Upper lobe of right lung (tissue), 1 donor: ENCODE results near the gene BCAN. TPM values are rescaled to one million over a fixed set of nuclear protein-coding genes. Genes with fewer than 3 reads are reported as not detected.

ENCODE experiments used
- ATAC-seq: fragments of 200-7000 bp; cut with Tn5 transposase; one replicate; pipeline ENCODE4 v1.9.1; 2020; ENCODE audit warnings: mild to moderate bottlenecking, moderate library complexity
- DNase-seq: peaks from one replicate; pipeline ENCODE4 v3.0.0-alpha.2; 2020
- H3K27ac ChIP-seq: fragments of 200-600 bp; one replicate; pipeline ENCODE4 v1.8.0; 2022
- H3K27me3 ChIP-seq: fragments of 200-600 bp; one replicate; pipeline ENCODE4 v1.8.0; 2022; ENCODE audit warnings: mild to moderate bottlenecking
- H3K36me3 ChIP-seq: fragments of 200-600 bp; one replicate; pipeline ENCODE4 v1.8.0; 2022
- H3K4me1 ChIP-seq: fragments of 200-600 bp; one replicate; pipeline ENCODE4 v1.8.0; 2022
- H3K4me3 ChIP-seq: fragments of 200-600 bp; one replicate; pipeline ENCODE4 v1.8.0; 2022; ENCODE audit warnings: mild to moderate bottlenecking
- H3K9me3 ChIP-seq: fragments of 200-600 bp; one replicate; pipeline ENCODE4 v1.8.0; 2022
- CTCF ChIP-seq: fragments of 200-600 bp; IDR thresholded peaks from one replicate; pipeline ENCODE4 v1.8.0; 2022; ENCODE audit warnings: antibody characterized with exemption
- intact Hi-C: fragments of 100-400 bp; cut with DNase I; formaldehyde crosslinking; loops from one replicate; pipeline ENCODE4 v1.11.0; 2022
- total RNA-seq: library from RNA; stranded (reverse); fragmentation: NEBNext Ultra II Directional; extraction: Animal tissue kit (Norgen Biotek cat#: 25700); gene quantifications from one replicate; pipeline ENCODE4 v1.2.1, GENCODE V29; 2021
- donor health status: DM: no; HTN: yes; CAD: no; lungs with severe emphysema.

BCAN gene
- total RNA-seq, 1 donor from 2014 or later, result not detected

GRCh38 chr1:156705321-156705917 is 63.5 kb downstream of the BCAN start, which contains the start of gene CRABP2:
CRABP2 (minus strand) TSS chr1:156705583; CDS start chr1:156705446, 137 bp downstream.
- Histone ChIP-seq H3K27me3 (peaks cover 48% of the 10 kb centered on the region), H3K27ac (peak within 1 kb of the TSS; percentile 44), H3K36me3 (no peaks in the 10 kb centered on the region), H3K4me3 (peak within 1 kb of the TSS; percentile 48), H3K9me3 (no peaks in the 10 kb centered on the region), H3K4me1 (peaks cover 27% of the 10 kb centered on the region)
- peak; percentile 2 for ATAC-seq
- intact Hi-C loops, result no loop called here
- DNase-seq, result no peak
- TF ChIP-seq CTCF, result no peak

DNA sequence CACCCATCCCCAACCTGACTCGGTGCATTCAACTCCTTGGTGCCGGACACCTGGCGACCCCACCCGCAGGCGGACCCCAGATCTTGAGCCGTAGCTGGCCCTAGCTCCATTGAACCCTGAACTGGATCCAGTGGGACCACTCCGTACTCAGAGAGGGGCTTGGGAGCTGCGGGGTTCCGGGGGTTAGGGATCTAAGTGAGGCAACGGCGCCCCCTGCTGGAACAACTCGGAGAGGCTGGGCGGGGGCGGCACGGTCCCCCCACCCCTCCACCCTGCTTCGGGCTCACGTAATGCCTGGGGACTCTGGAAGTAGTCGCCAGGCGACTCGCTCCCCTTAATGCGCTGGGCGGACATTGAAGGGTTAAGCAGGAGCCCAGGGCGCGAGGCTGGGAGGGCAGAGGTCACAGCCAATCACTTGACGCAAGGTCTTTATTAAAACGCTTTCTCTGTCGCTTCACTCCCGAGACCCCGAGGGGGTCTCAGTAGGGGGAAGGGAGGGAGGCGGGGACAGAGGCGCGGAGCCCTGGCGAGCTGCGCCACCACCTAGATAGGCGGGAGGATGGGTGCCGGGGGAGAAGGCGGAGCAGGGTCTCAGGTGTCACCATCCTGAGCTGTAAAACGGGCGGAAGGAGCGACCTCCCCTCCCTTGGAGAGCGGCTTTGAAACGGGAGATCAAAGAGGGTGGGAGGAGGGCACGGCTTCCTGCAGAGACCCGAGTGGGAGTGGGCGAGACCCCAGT is 64.2 kb downstream of the BCAN start:
- peak; percentile 63 for ATAC-seq
- Histone ChIP-seq H3K36me3 (no peaks in the 10 kb centered on the region), H3K27me3 (peaks cover 44% of the 10 kb centered on the region), H3K4me1 (peaks cover 27% of the 10 kb centered on the region), H3K4me3 (peak overlapping the region; percentile 48), H3K9me3 (no peaks in the 10 kb centered on the region), H3K27ac (peak overlapping the region; percentile 44)
- intact Hi-C loops, result no loop called here
- no peak for DNase-seq
- peak; percentile 78 for TF ChIP-seq CTCF

- DNase-seq (no peak), ATAC-seq (peak; percentile 30)
- TF ChIP-seq CTCF, result no peak
- intact Hi-C loops, result no loop called here
- Histone ChIP-seq H3K9me3 (no peaks in the 10 kb centered on the region), H3K4me1 (peaks cover 27% of the 10 kb centered on the region), H3K4me3 (peak overlapping the region; percentile 48), H3K27ac (peak overlapping the region; percentile 44), H3K27me3 (peaks cover 40% of the 10 kb centered on the region), H3K36me3 (no peaks in the 10 kb centered on the region)
These were observed 64.9 kb downstream of the BCAN start for GRCh38 chr1:156706657-156707416.

GRCh38 chr1:156707417-156708217 is 65.7 kb downstream of the BCAN start:
- no peaks in the 10 kb centered on the region for H3K9me3 ChIP-seq
- no peak overlapping the region for H3K27ac ChIP-seq
- H3K4me3 ChIP-seq, result no peak overlapping the region
- ATAC-seq (no peak), DNase-seq (no peak)
- no peaks in the 10 kb centered on the region for H3K36me3 ChIP-seq
- H3K4me1 ChIP-seq, result peaks cover 27% of the 10 kb centered on the region
- TF ChIP-seq CTCF, result no peak
- peaks cover 33% of the 10 kb centered on the region for H3K27me3 ChIP-seq
- intact Hi-C loops, result no loop called here

DNA sequence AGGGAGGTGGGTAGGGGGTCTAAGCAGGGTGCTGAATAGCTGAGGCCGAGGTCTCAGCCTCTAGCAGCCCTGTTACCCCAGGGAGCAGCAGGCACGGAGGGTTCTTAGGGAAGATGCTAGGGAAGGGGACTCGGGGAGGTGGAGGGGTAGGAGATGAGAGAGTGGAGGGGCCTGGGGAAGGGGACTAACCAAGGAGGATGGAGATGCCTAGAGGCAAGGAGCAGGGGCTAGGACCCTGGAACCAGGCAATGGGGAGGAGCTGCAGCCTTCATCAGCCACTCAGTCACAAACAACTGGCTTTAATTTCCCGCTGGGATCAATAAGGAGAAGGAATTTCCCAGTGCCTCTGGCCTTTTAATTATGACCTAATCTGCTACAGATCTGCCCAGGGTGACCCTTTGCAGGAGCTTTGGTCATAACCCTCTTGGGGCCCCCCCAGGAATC is 66.3 kb downstream of the BCAN start:
- Histone ChIP-seq H3K4me3 (no peak overlapping the region), H3K36me3 (no peaks in the 10 kb centered on the region), H3K27me3 (peaks cover 27% of the 10 kb centered on the region), H3K9me3 (no peaks in the 10 kb centered on the region), H3K27ac (no peak overlapping the region), H3K4me1 (peaks cover 27% of the 10 kb centered on the region)
- no peak for TF ChIP-seq CTCF
- ATAC-seq, result no peak
- intact Hi-C loops, result no loop called here
- no peak for DNase-seq
